IMR-90 (cell line): ENCODE results near the gene CACNB3.

Experiments
- BHLHE40 ChIP-seq: fragments of 150-350 bp; IDR thresholded peaks from 2 replicates; pipeline ENCODE4 v1.6.1; 2016; ENCODE audit warnings: mild to moderate bottlenecking, low read depth, low read length
- CEBPB ChIP-seq: IDR thresholded peaks from 2 replicates; pipeline ENCODE4 v1.6.1; 2012; ENCODE audit warnings: low read depth, low read length, improper control_type of control experiment
- CHD1 ChIP-seq: IDR thresholded peaks from 2 replicates; pipeline ENCODE4 v1.6.1; 2012; ENCODE audit warnings: low read depth, low read length, improper control_type of control experiment
- FOS ChIP-seq: fragments of 150-350 bp; IDR thresholded peaks from 2 replicates; pipeline ENCODE4 v1.6.1; 2016; ENCODE audit warnings: low read depth, low read length
- MAFK ChIP-seq: IDR thresholded peaks from 2 replicates; pipeline ENCODE4 v1.6.1; 2012; ENCODE audit warnings: low read depth, low read length, improper control_type of control experiment
- MXI1 ChIP-seq: IDR thresholded peaks from 2 replicates; pipeline ENCODE4 v1.6.1; 2012; ENCODE audit warnings: low read depth, mild to moderate bottlenecking, low read length, moderate library complexity, borderline replicate concordance
- NFE2L2 ChIP-seq: fragments of 150-350 bp; IDR thresholded peaks from 2 replicates; pipeline ENCODE4 v1.6.1; 2016; ENCODE audit warnings: low read depth, mild to moderate bottlenecking, low read length
- POLR2A ChIP-seq: IDR thresholded peaks from 2 replicates; pipeline ENCODE4 v1.6.1; 2012; ENCODE audit warnings: mild to moderate bottlenecking, low read depth, low read length
- RAD21 ChIP-seq: IDR thresholded peaks from 2 replicates; pipeline ENCODE4 v1.6.1; 2012; ENCODE audit warnings: low read length, improper control_type of control experiment
- RCOR1 ChIP-seq: IDR thresholded peaks from 2 replicates; pipeline ENCODE4 v1.6.1; 2012; ENCODE audit warnings: mild to moderate bottlenecking, low read length, improper control_type of control experiment; ENCODE audit not compliant: insufficient replicate concordance
- RFX5 ChIP-seq: IDR thresholded peaks from 2 replicates; pipeline ENCODE4 v1.8.0; 2012; ENCODE audit warnings: low read depth, mild to moderate bottlenecking, low read length, moderate library complexity
- SMC3 ChIP-seq: fragments of 150-350 bp; IDR thresholded peaks from 2 replicates; pipeline ENCODE4 v1.6.1; 2016; ENCODE audit warnings: low read depth, mild to moderate bottlenecking, antibody characterized with exemption, low read length, moderate library complexity
- TF ChIP-seq, protein P1 (sequence below): conservative IDR thresholded peaks from 2 replicates; pipeline ENCODE4 v1.5.1; 2012; ENCODE audit warnings: mild to moderate bottlenecking, low read depth, low read length, improper control_type of control experiment
- TF ChIP-seq, protein P2 (sequence below): fragments of 150-350 bp; IDR thresholded peaks from 2 replicates; pipeline ENCODE4 v1.6.1; 2017; ENCODE audit warnings: mild to moderate bottlenecking, antibody characterized with exemption, low read length, low read depth

DNA sequence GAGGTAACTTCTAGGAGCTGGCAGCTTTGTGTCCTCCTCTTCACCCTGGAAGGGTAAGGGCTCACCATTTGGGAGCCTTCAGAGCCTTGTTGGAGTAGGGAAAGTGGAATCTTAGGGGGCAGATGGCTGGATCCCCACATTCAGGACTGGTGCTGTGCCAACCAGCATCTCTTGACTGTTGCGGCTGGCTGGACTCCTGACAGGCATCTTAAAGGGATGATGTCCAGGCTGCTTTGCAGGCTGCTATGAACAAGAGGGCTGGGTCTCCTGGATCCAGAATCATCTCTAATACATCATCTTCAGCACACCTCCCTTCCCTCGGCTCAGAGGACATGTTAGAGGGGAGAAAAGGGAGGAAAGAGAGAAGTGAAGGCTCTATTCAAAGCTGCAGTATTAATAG lies 4.4 kb downstream of the CACNB3 start:
- TF ChIP-seq FOS, result no peak
- TF ChIP-seq, protein P1, sequence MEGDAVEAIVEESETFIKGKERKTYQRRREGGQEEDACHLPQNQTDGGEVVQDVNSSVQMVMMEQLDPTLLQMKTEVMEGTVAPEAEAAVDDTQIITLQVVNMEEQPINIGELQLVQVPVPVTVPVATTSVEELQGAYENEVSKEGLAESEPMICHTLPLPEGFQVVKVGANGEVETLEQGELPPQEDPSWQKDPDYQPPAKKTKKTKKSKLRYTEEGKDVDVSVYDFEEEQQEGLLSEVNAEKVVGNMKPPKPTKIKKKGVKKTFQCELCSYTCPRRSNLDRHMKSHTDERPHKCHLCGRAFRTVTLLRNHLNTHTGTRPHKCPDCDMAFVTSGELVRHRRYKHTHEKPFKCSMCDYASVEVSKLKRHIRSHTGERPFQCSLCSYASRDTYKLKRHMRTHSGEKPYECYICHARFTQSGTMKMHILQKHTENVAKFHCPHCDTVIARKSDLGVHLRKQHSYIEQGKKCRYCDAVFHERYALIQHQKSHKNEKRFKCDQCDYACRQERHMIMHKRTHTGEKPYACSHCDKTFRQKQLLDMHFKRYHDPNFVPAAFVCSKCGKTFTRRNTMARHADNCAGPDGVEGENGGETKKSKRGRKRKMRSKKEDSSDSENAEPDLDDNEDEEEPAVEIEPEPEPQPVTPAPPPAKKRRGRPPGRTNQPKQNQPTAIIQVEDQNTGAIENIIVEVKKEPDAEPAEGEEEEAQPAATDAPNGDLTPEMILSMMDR, result no peak
- TF ChIP-seq, protein P2, sequence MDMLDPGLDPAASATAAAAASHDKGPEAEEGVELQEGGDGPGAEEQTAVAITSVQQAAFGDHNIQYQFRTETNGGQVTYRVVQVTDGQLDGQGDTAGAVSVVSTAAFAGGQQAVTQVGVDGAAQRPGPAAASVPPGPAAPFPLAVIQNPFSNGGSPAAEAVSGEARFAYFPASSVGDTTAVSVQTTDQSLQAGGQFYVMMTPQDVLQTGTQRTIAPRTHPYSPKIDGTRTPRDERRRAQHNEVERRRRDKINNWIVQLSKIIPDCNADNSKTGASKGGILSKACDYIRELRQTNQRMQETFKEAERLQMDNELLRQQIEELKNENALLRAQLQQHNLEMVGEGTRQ, result no peak
- no peak for TF ChIP-seq RFX5
- TF ChIP-seq POLR2A, result no peak
- TF ChIP-seq CHD1, result no peak
- no peak for TF ChIP-seq CEBPB
- TF ChIP-seq MAFK, result no peak
- no peak for TF ChIP-seq RAD21
- no peak for TF ChIP-seq RCOR1
- no peak for TF ChIP-seq BHLHE40
- TF ChIP-seq NFE2L2, result no peak
- TF ChIP-seq MXI1, result no peak
- no peak for TF ChIP-seq SMC3
